K562 (cell line): ENCODE data around the gene ABCC11. TPM values are rescaled to one million over a fixed set of nuclear protein-coding genes. Genes with fewer than 3 reads are reported as not detected.

ENCODE experiments used
- AFF4 ChIP-seq: sonication (generic); formaldehyde crosslinking; IDR thresholded peaks from 2 replicates; pipeline ENCODE4 v1.8.0; 2023; ENCODE audit warnings: mild to moderate bottlenecking, missing genetic modification reagents
- ARID3A ChIP-seq: IDR thresholded peaks from 2 replicates; pipeline ENCODE4 v1.6.1; 2012; ENCODE audit warnings: low read depth, low read length, improper control_type of control experiment, borderline replicate concordance
- CSDE1 ChIP-seq, 2 experiments: fragments of 450-650 bp; IDR thresholded peaks; 2 replicates each; pipeline ENCODE4 v1.6.1; 2016; ENCODE audit warnings: mild to moderate bottlenecking in 1 of 2
- ERF ChIP-seq: fragments of 450-650 bp; formaldehyde crosslinking; IDR thresholded peaks from 2 replicates; pipeline ENCODE4 v1.4.0; 2020; ENCODE audit warnings: mild to moderate bottlenecking, mixed read lengths
- NFYB ChIP-seq: IDR thresholded peaks from 2 replicates; pipeline ENCODE4 v1.6.1; 2011; ENCODE audit warnings: mild to moderate bottlenecking, moderate library complexity; ENCODE audit not compliant: insufficient read length; ENCODE audit errors: extremely low read depth
- POLR2H ChIP-seq: IDR thresholded peaks from 2 replicates; pipeline ENCODE4 v1.6.1; 2016; ENCODE audit warnings: missing genetic modification characterization, low read depth, mild to moderate bottlenecking, control low read depth, missing compliant biosample characterization, moderate library complexity
- PRDM10 ChIP-seq: fragments of 450-650 bp; IDR thresholded peaks from 2 replicates; pipeline ENCODE4 v1.6.1; 2018; ENCODE audit not compliant: partially characterized antibody
- RFX5 ChIP-seq: IDR thresholded peaks from 2 replicates; pipeline ENCODE4 v1.6.1; 2011; ENCODE audit warnings: low read depth, mild to moderate bottlenecking, improper control_type of control experiment, low read length
- SMARCA4 ChIP-seq: fragments of 450-650 bp; IDR thresholded peaks from 2 replicates; pipeline ENCODE4 v1.6.1; 2016
- TBL1XR1 ChIP-seq, 2 experiments: IDR thresholded peaks; 2 replicates each; pipeline ENCODE4 v1.6.1; 2012; ENCODE audit warnings: improper control_type of control experiment in 2 of 2, low read length in 2 of 2, mild to moderate bottlenecking in 1 of 2
- YY1 ChIP-seq, 3 experiments: IDR thresholded peaks; 2 replicates each; pipeline ENCODE4 v1.6.1; 2011; ENCODE audit warnings: low read length in 2 of 3, mild to moderate bottlenecking in 2 of 3, moderate library complexity in 2 of 3, borderline replicate concordance in 1 of 3, control low read depth in 1 of 3, low read depth in 1 of 3; ENCODE audit not compliant: insufficient read depth in 3 of 3, insufficient replicate concordance in 2 of 3, control insufficient read depth in 1 of 3, insufficient read length in 1 of 3; ENCODE audit errors: extremely low read depth in 1 of 3
- ZBTB49 ChIP-seq: sonication (generic); formaldehyde crosslinking; IDR thresholded peaks from 2 replicates; pipeline ENCODE4 v1.8.0; 2022; ENCODE audit warnings: missing genetic modification reagents, mild to moderate bottlenecking, borderline replicate concordance
- ZFP36 ChIP-seq: fragments of 150-350 bp; IDR thresholded peaks from 2 replicates; pipeline ENCODE4 v1.6.1; 2018; ENCODE audit warnings: low read length, low read depth; ENCODE audit not compliant: partially characterized antibody
- ZNF785 ChIP-seq: fragments of 250-450 bp; sonication (Bioruptor Pico); IDR thresholded peaks from 2 replicates; pipeline ENCODE4 v1.4.0; 2020; ENCODE audit warnings: mild to moderate bottlenecking
- polyA plus RNA-seq, 8 experiments: library from polyadenylated mRNA; depleted of rRNA in 4 of 8; stranded (reverse) in 5 of 8; unstranded in 3 of 8; fragments of >200 nt; fragmentation: Nextera tagmentation in 2 of 8; fragmentation: Illumina TruSeq in 1 of 8; extraction: Ambion mirVana in 2 of 8; extraction: Trizol in 1 of 8; gene quantifications; 2 replicates each; pipeline versions ENCODE4 v1.2.1 to v1.2.3, GENCODE V29; 2011 to 2014; ENCODE audit warnings: inconsistent platforms in 1 of 8, missing spikeins in 1 of 8
- total RNA-seq, 7 experiments: library from RNA; depleted of rRNA in 6 of 7; stranded (reverse); fragments of >200 nt in 6 of 7; fragmentation: Illumina TruSeq in 2 of 7; extraction: Trizol in 2 of 7; gene quantifications; 2 replicates each; pipeline versions ENCODE4 v1.2.1 to v1.2.3, GENCODE V29; 2011 to 2021; ENCODE audit warnings: low replicate concordance in 1 of 7

ABCC11 gene
- total and polyA plus RNA-seq, 9 of the 15 experiments (the other 6 are each of a cell fraction or from before 2014, with no cell fraction given), result 0.04 to 0.14 (median 0.04) TPM; not detected in 6

- no peak for TF ChIP-seq PRDM10
- TF ChIP-seq NFYB, result no peak
- TF ChIP-seq ARID3A, result no peak
- TF ChIP-seq POLR2H, result no peak
- TF ChIP-seq YY1 (IDR thresholded peaks at IDR 0.05; ENCODE audit: borderline replicate concordance in 1 of 3, control insufficient read depth in 1 of 3, extremely low read depth in 1 of 3, insufficient read depth in 3 of 3, insufficient read length in 1 of 3, insufficient replicate concordance in 2 of 3, low read depth in 1 of 3, low read length in 2 of 3), result peak in 1 of 3 experiments; percentile 66
- TF ChIP-seq AFF4 (CRISPR knock-in tag), result 0 out of 2 replicates have a peak, but pooled peaks have one; percentile 33
- TF ChIP-seq TBL1XR1 (IDR thresholded peaks at IDR 0.05; ENCODE audit: low read length in 2 of 2), result no peak
- no peak for TF ChIP-seq CSDE1 (IDR thresholded peaks at IDR 0.05)
- no peak for TF ChIP-seq ZBTB49
- no peak for TF ChIP-seq RFX5
- TF ChIP-seq ZFP36, result peak; percentile 23
- no peak for TF ChIP-seq ERF (CRISPR knock-in tag)
- no peak for TF ChIP-seq ZNF785
- no peak for TF ChIP-seq SMARCA4
These were observed 3.1 kb downstream of the ABCC11 start, which contains the start of gene LONP2 (continued) for GRCh38 chr16:48244080-48244862.
